Muscle layer of duodenum (tissue), 2 donors: ENCODE measurements around the gene KDF1.
"Not testable (repeated sequence)": the region's sequence is repeated elsewhere in the genome, so short reads cannot be mapped to it uniquely, and the experiment has no call there.

Source experiments
- H3K27ac ChIP-seq: one replicate; pipeline ENCODE4 v1.7.0; 2013; ENCODE audit warnings: mild to moderate bottlenecking, low read length
- H3K27me3 ChIP-seq: one replicate; pipeline ENCODE4 v1.7.0; 2013; ENCODE audit warnings: low read depth, mild to moderate bottlenecking, control low read depth, low read length
- H3K36me3 ChIP-seq, 2 donors: one replicate each; pipeline ENCODE4 v1.7.0; 2013; ENCODE audit warnings: low read length in 2 of 2, control low read depth in 1 of 2, mild to moderate bottlenecking in 1 of 2; ENCODE audit not compliant: insufficient read depth in 2 of 2, control insufficient read depth in 1 of 2
- H3K4me1 ChIP-seq, 2 donors: one replicate each; pipeline ENCODE4 v1.7.0; 2013; ENCODE audit warnings: low read length in 2 of 2, mild to moderate bottlenecking in 2 of 2, control low read depth in 1 of 2, moderate library complexity in 1 of 2; ENCODE audit not compliant: insufficient read depth in 2 of 2, control insufficient read depth in 1 of 2
- H3K4me3 ChIP-seq, 2 donors: one replicate each; pipeline ENCODE4 v1.7.0; 2013; ENCODE audit warnings: low read length in 2 of 2, low read depth in 1 of 2, mild to moderate bottlenecking in 1 of 2
- H3K9me3 ChIP-seq, 2 donors: one replicate each; pipeline ENCODE4 v1.7.0; 2013; ENCODE audit warnings: low read length in 2 of 2, control low read depth in 1 of 2, mild to moderate bottlenecking in 1 of 2; ENCODE audit not compliant: control insufficient read depth in 1 of 2
- donor health status: healthy.

Gene KDF1

GRCh38 chr1:26950602-26951001 lies 9.7 kb downstream of the KDF1 start:
- no peaks in the 10 kb centered on the region for H3K27me3 ChIP-seq
- no peak overlapping the region for H3K27ac ChIP-seq
- H3K36me3 ChIP-seq = peaks cover 0 to 16% of the 10 kb centered on the region in 2 donors
- H3K4me3 ChIP-seq = no peak overlapping the region
- peaks cover 0 to 4% of the 10 kb centered on the region in 2 donors for H3K9me3 ChIP-seq
- H3K4me1 ChIP-seq = no peaks in the 10 kb centered on the region

- Histone ChIP-seq H3K4me1 (no peaks in the 10 kb centered on the region), H3K27me3 (no peaks in the 10 kb centered on the region), H3K36me3 (peaks cover 5 to 22% of the 10 kb centered on the region in 2 donors), H3K27ac (no peak overlapping the region), H3K9me3 (no peaks in the 10 kb centered on the region), H3K4me3 (no peak overlapping the region)
These were observed 10.3 kb downstream of the KDF1 start for GRCh38 chr1:26949926-26950319.

- H3K4me3 ChIP-seq = no peak overlapping the region
- no peaks in the 10 kb centered on the region for H3K9me3 ChIP-seq
- H3K36me3 ChIP-seq = peaks cover 6 to 27% of the 10 kb centered on the region in 2 donors
- H3K27me3 ChIP-seq = no peaks in the 10 kb centered on the region
- no peak overlapping the region for H3K27ac ChIP-seq
- H3K4me1 ChIP-seq = no peaks in the 10 kb centered on the region
These were observed 10.9 kb downstream of the KDF1 start for GRCh38 chr1:26949266-26949925.

- not testable (repeated sequence) for H3K27me3 ChIP-seq, H3K4me1 ChIP-seq, H3K4me3 ChIP-seq, H3K27ac ChIP-seq, H3K9me3 ChIP-seq
- H3K36me3 ChIP-seq = peaks cover 6 to 33% of the 10 kb centered on the region in 2 donors
These were observed 11.6 kb downstream of the KDF1 start for GRCh38 chr1:26948725-26949057.

GRCh38 chr1:26946270-26946669 lies 14.0 kb downstream of the KDF1 start:
- H3K36me3 ChIP-seq = peaks cover 29 to 57% of the 10 kb centered on the region in 2 donors
- no peak overlapping the region for H3K27ac ChIP-seq
- no peaks in the 10 kb centered on the region for H3K27me3 ChIP-seq
- H3K4me1 ChIP-seq = no peaks in the 10 kb centered on the region
- H3K9me3 ChIP-seq = no peaks in the 10 kb centered on the region
- no peak overlapping the region for H3K4me3 ChIP-seq

GRCh38 chr1:26945728-26946127 lies 14.5 kb downstream of the KDF1 start:
- H3K27me3 ChIP-seq = no peaks in the 10 kb centered on the region
- H3K9me3 ChIP-seq = no peaks in the 10 kb centered on the region
- H3K27ac ChIP-seq = no peak overlapping the region
- H3K4me3 ChIP-seq = no peak overlapping the region
- no peaks in the 10 kb centered on the region for H3K4me1 ChIP-seq
- H3K36me3 ChIP-seq = peaks cover 30 to 60% of the 10 kb centered on the region in 2 donors

- peaks cover 30 to 60% of the 10 kb centered on the region in 2 donors for H3K36me3 ChIP-seq
These were observed 15.1 kb downstream of the KDF1 start for GRCh38 chr1:26945138-26945537.

GRCh38 chr1:26942656-26943055 lies 17.6 kb downstream of the KDF1 start:
- Histone ChIP-seq H3K27me3 (no peaks in the 10 kb centered on the region), H3K4me3 (no peak overlapping the region), H3K4me1 (no peaks in the 10 kb centered on the region), H3K36me3 (peaks cover 35 to 61% of the 10 kb centered on the region in 2 donors), H3K27ac (no peak overlapping the region), H3K9me3 (no peaks in the 10 kb centered on the region)

More at GRCh38 chr1:26945138-26945537, 15.1 kb downstream of the KDF1 start:
- Histone ChIP-seq H3K9me3 (no peaks in the 10 kb centered on the region), H3K27ac (no peak overlapping the region), H3K4me3 (no peak overlapping the region), H3K27me3 (no peaks in the 10 kb centered on the region), H3K4me1 (no peaks in the 10 kb centered on the region)

GRCh38 chr1:26941311-26941710 lies 19.0 kb downstream of the KDF1 start:
- Histone ChIP-seq H3K27me3 (no peaks in the 10 kb centered on the region), H3K4me3 (no peak overlapping the region), H3K4me1 (no peaks in the 10 kb centered on the region), H3K36me3 (peaks cover 35 to 62% of the 10 kb centered on the region in 2 donors), H3K27ac (no peak overlapping the region), H3K9me3 (no peaks in the 10 kb centered on the region)

- H3K4me3 ChIP-seq = no peak overlapping the region
- no peaks in the 10 kb centered on the region for H3K4me1 ChIP-seq
- H3K27me3 ChIP-seq = no peaks in the 10 kb centered on the region
- H3K9me3 ChIP-seq = no peaks in the 10 kb centered on the region
- no peak overlapping the region for H3K27ac ChIP-seq
- H3K36me3 ChIP-seq = peaks cover 30 to 52% of the 10 kb centered on the region in 2 donors
These were observed 21.6 kb downstream of the KDF1 start for GRCh38 chr1:26938659-26939025.

- H3K36me3 ChIP-seq = peaks cover 25 to 50% of the 10 kb centered on the region in 2 donors
- H3K27me3 ChIP-seq = no peaks in the 10 kb centered on the region
- H3K4me3 ChIP-seq = no peak overlapping the region
- no peak overlapping the region for H3K27ac ChIP-seq
- H3K4me1 ChIP-seq = no peaks in the 10 kb centered on the region
- no peaks in the 10 kb centered on the region for H3K9me3 ChIP-seq
These were observed 22.1 kb downstream of the KDF1 start for GRCh38 chr1:26938004-26938658.

GRCh38 chr1:26936823-26937222 lies 23.4 kb downstream of the KDF1 start:
- Histone ChIP-seq H3K4me1 (no peaks in the 10 kb centered on the region), H3K9me3 (no peaks in the 10 kb centered on the region), H3K27ac (no peak overlapping the region), H3K27me3 (no peaks in the 10 kb centered on the region), H3K4me3 (no peak overlapping the region), H3K36me3 (peaks cover 14 to 37% of the 10 kb centered on the region in 2 donors)
